Measurements from ENCODE around the gene LAMB1.

Gene LAMB1

GRCh38 chr7:108012499-108013430 lies 9.8 kb upstream of the LAMB1 start:
- TF ChIP-seq CTCF (IDR thresholded peaks at IDR 0.05; ENCODE audit: low read depth, low read length) = no peak
- no peak overlapping the region for H3K4me3 ChIP-seq (ENCODE audit: low read depth, low read length)

DNA sequence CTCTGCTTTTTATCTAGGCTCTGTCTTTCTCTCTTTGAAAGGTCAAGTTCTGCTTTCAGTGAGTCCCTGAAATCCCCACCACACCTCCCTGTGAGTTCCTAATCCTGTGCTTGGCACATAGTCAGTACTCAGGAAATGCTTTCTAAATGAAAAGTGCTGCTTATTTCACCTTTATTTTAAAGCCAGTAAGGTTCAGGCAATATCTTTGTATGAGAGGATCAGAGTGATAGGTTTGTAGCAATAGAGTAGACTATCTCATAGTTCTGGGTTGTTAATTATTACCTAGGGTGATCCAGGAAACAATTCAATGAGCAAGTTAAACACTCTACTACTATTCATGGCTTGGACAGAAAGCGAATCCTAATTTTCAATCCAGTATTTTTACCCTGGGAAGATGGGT lies 7.4 kb upstream of the LAMB1 start:
- TF ChIP-seq CTCF (IDR thresholded peaks at IDR 0.05; ENCODE audit: low read depth, low read length) = no peak

GRCh38 chr7:108009873-108010272 lies 6.9 kb upstream of the LAMB1 start:
- no peak for TF ChIP-seq CTCF (IDR thresholded peaks at IDR 0.05; ENCODE audit: low read depth, low read length)
- no peak overlapping the region for H3K4me3 ChIP-seq (ENCODE audit: low read depth, low read length)

More for the DNA sequence above, 7.4 kb upstream of the LAMB1 start:
- H3K4me3 ChIP-seq (ENCODE audit: low read depth, low read length) = no peak overlapping the region

DNA sequence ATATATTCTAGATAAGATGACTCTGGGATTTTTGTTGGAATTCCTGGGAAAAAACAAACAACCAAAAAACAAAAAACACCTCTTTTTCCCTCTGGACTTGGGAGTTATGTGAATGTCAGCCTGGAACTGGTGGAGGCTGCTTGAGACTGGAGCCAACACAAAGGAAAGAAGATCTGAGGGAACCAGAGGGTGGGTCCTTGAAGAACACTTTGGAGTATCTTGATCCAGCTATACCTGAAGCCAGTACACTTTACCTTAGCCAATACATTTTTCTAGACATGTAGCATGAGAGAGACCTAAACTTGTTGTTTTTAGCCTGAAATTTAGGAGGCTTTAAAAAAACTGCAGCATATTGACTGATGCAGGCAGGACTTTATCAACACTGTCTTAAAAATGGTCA lies 5.9 kb upstream of the LAMB1 start:
- H3K4me3 ChIP-seq (ENCODE audit: low read depth, low read length) = no peak overlapping the region
- no peak for TF ChIP-seq CTCF (IDR thresholded peaks at IDR 0.05; ENCODE audit: low read depth, low read length)

DNA sequence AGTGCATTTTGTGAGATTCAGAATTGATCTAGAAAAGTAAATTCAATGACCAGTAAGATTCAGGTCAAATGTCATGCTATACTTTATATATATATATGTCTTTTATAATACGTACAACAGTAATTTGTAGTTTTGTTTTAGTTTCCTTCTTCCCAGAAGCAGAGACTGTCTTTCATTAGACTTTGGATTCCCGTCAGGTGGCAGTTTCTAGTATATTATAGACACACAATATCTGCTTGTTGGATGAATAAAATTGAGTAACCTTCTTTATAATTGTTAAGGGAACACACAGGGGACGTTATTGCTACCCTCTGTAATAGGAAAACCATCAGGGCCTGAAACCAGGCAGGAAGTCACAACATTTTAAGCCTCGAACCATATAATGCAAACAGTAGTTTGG lies 5.3 kb upstream of the LAMB1 start:
- no peak for TF ChIP-seq CTCF (IDR thresholded peaks at IDR 0.05; ENCODE audit: low read depth, low read length)
- no peak overlapping the region for H3K4me3 ChIP-seq (ENCODE audit: low read depth, low read length)

DNA sequence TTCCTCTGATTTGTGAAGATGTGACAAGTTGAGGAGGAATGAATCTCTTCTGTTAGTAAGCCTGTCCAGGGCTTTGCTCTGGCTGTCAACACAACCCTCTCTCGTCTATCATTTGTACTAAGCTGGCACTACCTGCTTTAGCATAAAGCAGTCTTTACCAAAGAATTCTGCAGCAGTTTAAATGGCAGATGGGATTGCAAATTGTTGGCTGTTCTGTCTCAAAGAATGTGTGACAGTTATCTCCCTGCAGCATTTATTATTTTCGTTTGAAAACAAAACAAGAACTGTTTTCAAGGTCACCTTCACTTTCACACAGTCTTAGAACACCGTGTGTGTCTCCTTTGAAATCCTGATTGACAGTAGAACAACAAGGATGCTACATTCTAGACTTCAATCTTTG lies 4.8 kb upstream of the LAMB1 start:
- no peak for TF ChIP-seq CTCF (IDR thresholded peaks at IDR 0.05; ENCODE audit: low read depth, low read length)
- H3K4me3 ChIP-seq (ENCODE audit: low read depth, low read length) = no peak overlapping the region

DNA sequence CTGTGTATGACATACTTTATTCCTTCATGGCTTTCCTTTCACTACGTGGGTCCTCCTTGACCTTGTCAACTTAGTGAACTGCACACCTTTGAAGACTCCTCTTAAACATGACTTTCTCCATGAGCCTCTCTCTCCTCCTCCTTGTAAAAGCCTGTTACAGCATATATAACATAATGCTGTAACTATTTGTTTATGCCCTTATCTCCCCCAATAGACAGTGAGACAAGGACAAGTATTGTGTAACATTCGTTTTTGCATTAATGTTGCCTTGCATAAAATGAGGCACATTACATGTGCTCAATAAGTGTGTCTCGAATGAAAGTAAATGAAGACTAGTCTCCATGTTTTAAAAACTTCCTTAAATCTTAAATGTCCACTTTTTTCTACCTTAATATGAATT lies 4.3 kb upstream of the LAMB1 start:
- no peak overlapping the region for H3K4me3 ChIP-seq (ENCODE audit: low read depth, low read length)
- TF ChIP-seq CTCF (IDR thresholded peaks at IDR 0.05; ENCODE audit: low read depth, low read length) = no peak

Data from WI38 (cell line).